COLO829 (cell line): Measurements from ENCODE around the gene FBXW4.

Experiments
- DNase-seq: peaks from one replicate; pipeline ENCODE4 v3.0.0; 2012; ENCODE audit warnings: low spot score

Gene FBXW4

DNA sequence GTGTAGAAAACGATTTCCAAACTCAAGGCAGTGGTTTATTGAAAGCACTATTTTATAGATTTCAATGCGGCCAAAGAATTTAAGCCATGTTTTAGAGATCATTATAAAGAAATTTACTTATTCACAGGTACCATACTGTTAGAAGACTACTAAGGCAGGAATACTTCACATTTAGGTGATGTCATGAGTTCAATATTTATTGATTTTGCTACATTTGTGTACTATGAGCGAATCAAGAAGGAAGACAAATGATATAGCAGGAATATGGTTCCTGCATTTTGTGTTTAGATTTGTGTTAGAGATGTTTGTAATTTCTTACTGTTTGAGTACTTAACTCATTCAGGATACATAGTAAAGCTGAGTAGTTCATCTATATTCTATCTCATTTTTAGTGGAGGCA lies 1.7 kb upstream of the FBXW4 start:
- no peak for DNase-seq

DNA sequence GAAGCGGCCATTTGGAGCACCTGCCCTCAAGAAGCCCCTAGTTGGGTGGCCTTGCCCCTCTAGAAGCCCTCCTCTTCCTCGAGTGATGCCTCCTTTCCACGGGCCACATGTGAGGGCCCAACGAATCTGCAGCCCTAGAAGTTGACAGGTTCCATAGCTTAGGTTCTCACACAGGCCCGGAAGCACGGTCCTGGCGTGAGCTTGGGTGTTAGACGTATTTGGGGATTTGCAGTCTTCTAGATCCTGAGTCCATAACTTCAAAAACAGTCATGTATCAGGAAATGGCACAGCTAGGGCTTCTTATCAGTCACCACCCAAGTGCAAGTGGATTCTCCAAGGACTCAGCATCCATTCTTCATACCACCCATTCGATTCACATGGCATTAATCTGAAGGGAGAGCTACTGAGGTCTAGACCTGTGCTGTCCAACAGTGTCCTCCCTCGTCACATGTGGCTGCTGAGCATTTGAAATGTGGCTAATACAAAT lies 477 bp upstream of the FBXW4 start:
- DNase-seq, result no peak

DNA sequence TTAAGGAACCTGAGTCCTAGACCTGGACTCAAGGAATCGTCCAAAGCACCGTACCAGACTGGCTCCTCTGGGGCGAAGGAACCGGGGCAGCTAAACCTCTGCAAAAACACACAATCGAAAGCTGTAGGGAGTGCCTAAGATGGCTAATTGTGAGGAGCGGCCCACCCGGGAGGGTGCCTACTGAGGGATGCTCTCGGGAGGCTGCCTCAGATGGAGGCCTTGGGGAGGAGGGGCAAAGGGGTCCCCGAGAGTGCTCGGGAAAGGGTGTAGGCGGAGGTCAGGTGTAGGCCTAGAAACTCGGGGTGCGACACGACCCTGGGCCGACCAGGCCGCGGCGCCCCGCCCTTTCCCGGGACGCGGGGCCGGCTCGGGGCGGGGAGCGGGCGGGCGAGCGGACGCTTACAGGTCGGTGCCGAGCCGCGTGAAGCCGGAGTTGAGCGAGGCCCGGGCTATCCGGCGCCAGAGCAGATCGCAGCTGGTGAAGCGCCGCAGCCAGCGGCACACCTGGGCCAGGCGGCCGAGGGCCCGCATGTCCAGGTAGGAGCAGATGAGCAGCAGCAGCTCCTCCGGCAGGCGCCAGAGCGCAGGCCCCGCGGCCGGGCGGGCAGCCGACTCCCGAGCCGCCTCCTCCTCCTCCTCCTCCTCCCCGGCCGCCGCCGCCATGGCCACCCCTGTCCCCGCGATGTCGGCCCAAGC lies 844 bp downstream of the FBXW4 start:
- no peak for DNase-seq

GRCh38 chr10:101693651-101693977 lies 1.4 kb downstream of the FBXW4 start:
- no peak for DNase-seq

DNA sequence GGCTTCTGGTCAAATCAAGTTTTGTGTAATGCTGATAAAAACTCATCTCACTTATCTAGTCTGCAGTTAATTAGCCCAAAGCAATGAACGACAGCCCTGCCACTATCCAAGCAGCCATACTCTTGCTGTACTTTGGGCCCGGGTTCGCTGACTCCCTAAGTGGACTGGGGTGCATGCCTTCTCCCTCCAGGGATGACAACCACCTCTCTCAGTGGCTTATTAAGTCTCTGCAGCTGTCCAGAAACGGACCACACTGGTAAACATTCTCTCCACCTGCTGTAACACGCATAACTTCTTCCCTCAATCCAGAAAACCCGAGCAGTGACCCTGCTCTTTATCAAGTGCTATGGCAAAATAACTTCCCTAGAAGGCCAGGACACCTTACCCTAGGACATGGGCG lies 3.9 kb downstream of the FBXW4 start:
- DNase-seq, result no peak

DNA sequence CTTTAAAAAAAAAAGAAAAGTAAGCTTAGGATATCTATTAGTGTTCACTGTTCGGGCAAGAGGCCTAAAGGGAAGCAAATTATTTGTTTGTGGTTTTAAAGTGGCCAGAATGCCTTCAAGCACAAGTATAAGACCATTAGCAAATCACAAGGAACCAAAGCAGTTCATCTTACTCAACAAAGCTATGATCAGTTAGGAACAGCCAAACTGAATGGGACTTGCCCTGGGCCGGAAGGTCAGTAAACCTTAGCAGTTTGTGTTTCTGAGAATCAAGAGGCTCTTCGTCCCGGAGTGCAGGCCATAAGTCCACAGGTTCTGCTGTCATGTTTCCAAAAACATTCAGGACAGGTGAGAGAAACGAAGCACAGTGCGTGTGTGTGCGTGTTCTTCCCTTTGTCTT lies 4.5 kb downstream of the FBXW4 start:
- no peak for DNase-seq

- no peak for DNase-seq
These were observed 7.8 kb downstream of the FBXW4 start for GRCh38 chr10:101687071-101687658.

DNA sequence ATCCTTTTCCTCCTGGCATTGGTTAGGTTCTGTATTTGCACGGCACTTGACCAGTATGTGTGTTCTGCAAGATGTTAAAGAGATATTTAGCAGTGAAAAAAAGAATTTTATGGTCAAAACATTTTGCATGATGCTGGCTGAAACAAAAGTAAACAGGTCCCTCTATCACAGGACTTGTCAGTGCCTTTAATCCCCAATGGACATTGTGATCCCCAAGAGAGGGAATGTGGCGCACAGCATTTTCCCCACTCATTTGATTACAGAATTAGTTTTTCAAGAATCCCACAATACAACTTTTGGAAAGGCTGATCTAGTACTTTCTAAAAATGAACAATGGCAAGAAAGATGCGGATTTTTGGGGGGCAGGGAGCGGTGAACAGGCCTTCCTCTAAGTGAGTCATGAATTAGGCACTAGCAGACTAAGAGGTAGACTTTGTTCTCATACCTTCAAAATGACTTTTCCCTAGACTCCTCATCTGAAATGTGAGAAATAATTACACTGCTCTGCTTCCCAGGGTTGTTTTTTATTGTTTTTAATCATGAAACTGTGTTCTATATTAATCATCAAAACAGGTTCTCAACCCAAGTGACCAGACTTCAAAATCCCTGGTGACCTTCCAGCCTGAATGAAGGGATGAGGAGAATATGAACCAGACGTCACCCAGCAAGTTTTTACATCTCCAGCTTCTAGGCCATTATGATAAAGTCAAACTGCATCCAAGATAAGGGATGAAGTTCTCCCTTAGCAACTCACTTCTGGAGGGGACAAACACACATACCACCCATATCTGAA lies 8.6 kb downstream of the FBXW4 start:
- no peak for DNase-seq

DNA sequence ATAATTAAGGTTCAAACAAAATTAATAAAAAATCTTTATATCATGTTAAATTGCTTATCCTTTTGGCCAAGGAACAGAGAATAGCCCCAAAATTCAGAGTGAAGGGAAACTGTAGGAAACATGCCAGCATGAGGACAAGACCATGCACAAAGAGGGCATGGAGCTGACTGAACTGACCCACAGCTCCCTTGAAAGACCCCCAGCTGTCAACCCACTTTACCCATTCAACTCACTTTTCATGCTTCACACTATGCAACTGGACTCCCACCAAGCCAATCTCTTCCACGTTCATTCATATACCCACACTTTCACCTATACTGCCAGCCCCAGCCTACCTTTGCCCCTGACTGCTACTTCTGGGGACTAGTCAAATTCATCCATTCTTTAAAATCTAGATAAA lies 10.2 kb downstream of the FBXW4 start:
- no peak for DNase-seq

DNA sequence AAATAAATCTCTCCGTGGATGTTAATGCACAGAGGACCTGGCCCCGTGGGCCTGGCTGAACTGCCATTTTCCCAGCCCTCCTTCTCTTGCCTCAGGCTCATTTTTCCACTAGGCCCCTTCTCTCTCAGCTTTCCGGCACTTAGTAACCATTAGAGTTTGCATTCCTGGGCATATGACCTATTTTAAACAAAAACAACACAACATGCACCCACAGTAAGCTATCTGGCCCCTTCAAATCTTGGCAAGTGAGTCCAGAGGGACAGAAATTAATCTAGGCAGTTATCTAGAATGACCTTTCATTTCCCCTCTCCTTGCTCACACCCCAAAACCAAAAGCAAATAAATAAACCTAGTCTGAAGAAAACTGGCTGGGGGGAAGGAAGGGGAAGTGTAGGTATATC lies 11.7 kb downstream of the FBXW4 start:
- DNase-seq, result no peak

DNA sequence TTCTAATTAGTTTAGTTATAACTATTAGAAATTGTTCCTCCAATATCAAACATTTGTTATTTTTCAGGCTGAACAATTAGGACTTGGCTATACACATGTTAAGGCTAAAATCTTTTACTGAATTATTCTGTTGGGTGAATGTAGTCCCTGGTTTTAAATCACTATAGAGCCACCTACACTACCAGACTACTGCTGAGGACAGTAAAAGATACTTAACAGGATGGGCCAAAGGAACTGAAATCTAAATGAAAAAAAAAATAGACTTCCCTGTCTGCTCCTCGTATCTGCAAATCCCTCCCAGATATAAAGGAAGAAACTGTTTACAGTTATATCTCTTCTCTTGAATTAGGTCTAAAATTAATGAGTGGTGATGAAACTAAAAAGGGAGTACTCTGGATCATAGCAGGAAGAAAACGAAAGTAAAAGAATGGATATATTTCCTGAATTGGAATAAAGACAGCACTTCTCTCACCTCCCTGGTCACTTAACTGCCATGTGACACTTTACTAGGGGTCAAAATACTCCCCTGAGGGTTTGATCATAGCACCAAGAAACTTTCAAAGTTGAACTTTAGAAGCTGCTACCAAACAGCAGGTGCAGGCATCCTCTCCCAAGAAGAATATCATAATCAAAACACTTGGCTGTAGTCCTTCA lies 12.7 kb downstream of the FBXW4 start:
- no peak for DNase-seq

DNA sequence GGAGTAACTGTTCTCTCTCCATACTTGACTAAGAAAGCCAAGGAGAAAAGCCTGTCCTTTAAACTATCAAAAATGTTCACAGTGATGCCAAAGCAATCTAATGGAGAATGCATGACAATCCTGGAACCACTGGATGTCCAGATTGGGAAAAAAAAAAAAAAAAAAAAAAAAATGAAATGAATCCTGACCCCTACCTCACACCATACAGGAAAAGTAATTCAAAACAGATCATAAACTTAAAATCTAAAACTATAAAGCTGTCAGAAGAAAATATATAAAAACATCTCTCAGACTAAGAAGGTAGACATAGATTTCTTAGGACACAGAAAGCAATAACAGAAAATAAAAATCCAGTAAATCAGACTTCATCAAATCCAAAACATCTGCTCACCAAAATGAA lies 18.4 kb downstream of the FBXW4 start:
- no peak for DNase-seq

DNA sequence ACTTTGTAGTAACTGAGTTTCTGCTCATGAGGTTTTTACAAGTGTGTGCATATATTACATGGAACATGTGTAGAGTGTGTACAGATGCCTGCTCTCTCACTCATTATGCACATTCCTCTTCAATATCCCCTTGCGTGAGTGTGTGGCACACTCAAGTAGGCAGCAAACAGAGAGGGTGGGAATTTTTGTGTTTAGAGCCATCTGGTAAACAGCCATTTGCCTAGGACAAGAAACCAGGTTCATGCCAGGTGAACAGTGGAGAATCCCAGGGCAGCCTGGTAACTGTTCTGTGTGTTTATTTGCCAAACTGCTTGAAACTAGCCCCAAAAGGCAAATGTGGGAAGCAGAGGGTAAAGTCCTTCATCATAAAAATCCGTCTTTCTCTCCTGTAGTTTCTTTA lies 19.9 kb downstream of the FBXW4 start:
- DNase-seq, result no peak

DNA sequence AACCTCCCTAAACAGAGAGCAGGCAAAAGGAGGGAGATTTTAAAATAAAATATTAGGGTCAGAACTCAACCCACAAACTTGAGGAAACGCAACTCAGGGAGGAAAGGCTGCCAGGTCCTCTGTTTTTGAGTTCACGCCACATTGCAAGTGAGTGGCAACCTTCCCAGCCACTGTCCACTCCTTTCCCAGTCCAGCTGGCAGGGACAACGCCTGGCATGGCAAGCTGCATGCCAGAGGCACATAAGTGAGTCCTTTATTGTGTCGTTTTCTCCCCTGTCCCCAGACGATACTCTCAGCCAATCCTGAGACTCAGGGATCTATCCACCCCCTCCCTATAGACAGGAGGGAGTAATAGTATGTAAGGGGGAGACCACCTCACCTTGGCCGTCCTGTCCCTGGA lies 22.4 kb downstream of the FBXW4 start:
- DNase-seq, result no peak

GRCh38 chr10:101671453-101671852 lies 23.5 kb downstream of the FBXW4 start:
- DNase-seq, result no peak

GRCh38 chr10:101670635-101671034 lies 24.3 kb downstream of the FBXW4 start:
- no peak for DNase-seq

- DNase-seq, result no peak
These were observed 25.8 kb downstream of the FBXW4 start for GRCh38 chr10:101669181-101669580.

- no peak for DNase-seq
These were observed 26.4 kb downstream of the FBXW4 start for GRCh38 chr10:101668566-101668965.

DNA sequence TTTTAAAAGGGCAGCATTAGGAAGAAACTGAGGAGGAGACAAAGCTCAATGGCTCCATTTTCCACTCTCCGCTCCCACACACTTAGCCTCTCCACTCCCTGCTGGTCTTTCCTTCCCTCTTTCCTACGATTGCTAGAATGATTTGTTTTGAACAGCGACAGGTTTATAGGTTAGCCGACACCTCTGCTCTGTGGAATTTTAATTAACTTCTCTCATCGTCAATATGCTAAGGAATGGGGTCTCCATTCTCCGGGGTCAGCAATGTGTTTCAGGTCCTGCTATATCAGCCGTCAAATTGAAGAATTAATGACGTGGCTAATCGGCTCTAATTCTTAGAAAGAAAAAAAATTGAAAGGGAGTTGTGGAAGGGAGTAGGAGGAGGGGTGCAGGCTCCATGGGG lies 28.9 kb downstream of the FBXW4 start:
- DNase-seq, result no peak

DNA sequence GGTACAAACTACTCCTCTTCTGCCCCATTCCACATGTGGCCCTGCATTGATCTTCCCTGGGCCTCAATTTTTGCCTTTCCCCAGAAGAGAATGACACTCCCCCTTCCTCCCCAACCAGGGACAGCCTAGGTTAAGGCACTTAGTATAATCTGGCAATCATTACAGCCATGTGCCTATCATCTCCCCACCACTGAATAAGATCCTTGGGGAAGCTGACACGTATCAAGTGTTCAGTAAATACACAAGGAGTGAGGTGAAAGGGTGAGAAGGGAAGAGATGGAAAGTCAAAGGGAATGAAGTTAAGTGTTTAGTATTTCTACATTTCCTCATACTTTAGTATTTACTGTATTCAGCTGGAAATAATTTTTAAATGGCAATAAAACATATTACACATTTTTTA lies 31.9 kb downstream of the FBXW4 start:
- DNase-seq, result no peak

- DNase-seq, result no peak
These were observed 34.7 kb downstream of the FBXW4 start for GRCh38 chr10:101660256-101660655.

- no peak for DNase-seq
These were observed 36.0 kb downstream of the FBXW4 start for GRCh38 chr10:101658975-101659374.

- DNase-seq, result no peak
These were observed 38.1 kb downstream of the FBXW4 start for GRCh38 chr10:101656890-101657289.
